Right lobe of liver (tissue), 4 donors: ENCODE data around the gene PTMA.

Experiments used
- POLR2A ChIP-seq: fragments of 450-650 bp; IDR thresholded peaks from one replicate; pipeline ENCODE4 v1.6.1; 2017; ENCODE audit warnings: antibody characterized with exemption, mild to moderate bottlenecking
- TF ChIP-seq, protein P1 (sequence below), 4 donors: fragments of 200-600 bp in 3 of 4; fragments of 450-650 bp in 1 of 4; IDR thresholded peaks; one replicate each; pipeline versions ENCODE4 v1.5.1 to v1.8.0; 2016 to 2022; ENCODE audit warnings: antibody characterized with exemption in 4 of 4, mild to moderate bottlenecking in 2 of 4
- donor health status: DM: no; HTN: no; CAD: no.
- donor health status: DM: no; HTN: no; CAD: no.
- donor health status: DM: no; HTN: yes; CAD: no.

DNA sequence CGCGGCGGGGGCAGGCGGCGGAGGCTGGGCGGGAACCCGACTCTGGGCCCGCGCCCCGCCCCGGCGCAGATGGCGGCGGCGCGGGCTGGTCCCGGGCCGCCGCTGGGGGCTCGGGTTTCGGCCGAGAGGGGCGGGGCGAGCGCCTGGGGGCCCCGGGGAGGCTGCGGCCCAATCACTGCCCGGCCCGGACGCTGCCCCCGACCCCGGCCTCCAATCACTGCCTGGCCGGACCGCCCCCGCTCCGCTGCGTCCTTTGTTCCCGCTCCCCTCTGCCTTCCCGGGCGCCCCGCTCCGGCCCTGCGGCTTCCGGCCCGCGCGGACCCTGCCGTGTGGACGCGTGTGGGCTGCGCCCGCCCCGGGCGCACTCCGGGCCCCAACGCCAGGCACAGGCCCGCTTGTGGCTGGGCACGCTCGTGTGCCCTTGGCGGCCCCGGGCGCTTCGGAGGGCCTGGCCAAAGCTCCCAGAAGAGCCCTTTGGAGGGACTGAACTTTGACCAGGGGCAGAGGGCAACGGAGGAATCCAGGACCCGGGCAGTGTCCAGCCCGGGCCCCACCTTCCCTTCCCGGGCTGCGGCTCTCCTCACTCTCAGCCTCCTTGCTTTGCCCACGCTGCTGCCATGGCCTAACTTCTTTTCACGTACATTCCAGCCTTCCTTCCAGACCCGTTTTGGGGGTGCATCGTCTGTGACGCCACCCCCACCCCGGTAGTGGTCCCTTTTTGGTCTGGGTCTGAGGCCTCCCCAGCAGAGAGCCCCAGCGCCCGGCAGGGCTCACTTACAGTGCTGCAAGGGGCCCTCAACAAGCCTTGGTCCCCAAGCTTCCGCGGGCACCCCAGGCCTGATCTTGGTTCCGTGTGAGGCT, 27.1 kb upstream of the PTMA start:
- TF ChIP-seq, protein P1, sequence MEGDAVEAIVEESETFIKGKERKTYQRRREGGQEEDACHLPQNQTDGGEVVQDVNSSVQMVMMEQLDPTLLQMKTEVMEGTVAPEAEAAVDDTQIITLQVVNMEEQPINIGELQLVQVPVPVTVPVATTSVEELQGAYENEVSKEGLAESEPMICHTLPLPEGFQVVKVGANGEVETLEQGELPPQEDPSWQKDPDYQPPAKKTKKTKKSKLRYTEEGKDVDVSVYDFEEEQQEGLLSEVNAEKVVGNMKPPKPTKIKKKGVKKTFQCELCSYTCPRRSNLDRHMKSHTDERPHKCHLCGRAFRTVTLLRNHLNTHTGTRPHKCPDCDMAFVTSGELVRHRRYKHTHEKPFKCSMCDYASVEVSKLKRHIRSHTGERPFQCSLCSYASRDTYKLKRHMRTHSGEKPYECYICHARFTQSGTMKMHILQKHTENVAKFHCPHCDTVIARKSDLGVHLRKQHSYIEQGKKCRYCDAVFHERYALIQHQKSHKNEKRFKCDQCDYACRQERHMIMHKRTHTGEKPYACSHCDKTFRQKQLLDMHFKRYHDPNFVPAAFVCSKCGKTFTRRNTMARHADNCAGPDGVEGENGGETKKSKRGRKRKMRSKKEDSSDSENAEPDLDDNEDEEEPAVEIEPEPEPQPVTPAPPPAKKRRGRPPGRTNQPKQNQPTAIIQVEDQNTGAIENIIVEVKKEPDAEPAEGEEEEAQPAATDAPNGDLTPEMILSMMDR (IDR thresholded peaks at IDR 0.05) = no peak
- TF ChIP-seq POLR2A = peak; percentile 93
